ENCODE data around the gene RAB13. TPM values are rescaled to one million over a fixed set of nuclear protein-coding genes. Genes with fewer than 3 reads are reported as not detected.
"Not testable (repeated sequence)": the region's sequence is repeated elsewhere in the genome, so short reads cannot be mapped to it uniquely, and the experiment has no call there.

Gene RAB13
- total RNA-seq, 2 experiments from 2014 or later = 0.92 to 0.96 TPM

GRCh38 chr1:153991806-153992205, 5.7 kb upstream of the RAB13 start:
- ChIA-PET POLR2A (interaction anchor here (0.9 kb wide), 1 partner anchor 221 kb away, joined by 3 read pairs; no protein-coding TSS in a partner anchor), CTCF (interaction anchor here (0.6 to 1.8 kb wide), 2 partner anchors 184 to 320 kb away, joined by 3 to 4 read pairs; no protein-coding TSS in a partner anchor)
- Mint-ChIP-seq H3K36me3 (ENCODE audit: low read depth) (peaks cover 37% of the 10 kb centered on the region), H3K9me3 (no peaks in the 10 kb centered on the region), H3K4me1 (peaks cover 30% of the 10 kb centered on the region), H3K4me3 (peak overlapping the region; percentile 87), H3K27ac (peak overlapping the region; percentile 96), H3K27me3 (no peaks in the 10 kb centered on the region)
- DNase-seq = no peak

- H3K9me3 Mint-ChIP-seq = no peaks in the 10 kb centered on the region
- DNase-seq = no peak
- H3K27me3 Mint-ChIP-seq = no peaks in the 10 kb centered on the region
- H3K4me3 Mint-ChIP-seq = peak overlapping the region; percentile 87
- POLR2A ChIA-PET = interaction anchor here (0.9 to 1.4 kb wide), 2 partner anchors 14 to 222 kb away, joined by 3 to 8 read pairs; partner anchors contain the start of gene JTB
- H3K36me3 Mint-ChIP-seq (ENCODE audit: low read depth) = peaks cover 36% of the 10 kb centered on the region
- H3K4me1 Mint-ChIP-seq = peaks cover 35% of the 10 kb centered on the region
- CTCF ChIA-PET = interaction anchor here (0.6 to 2.2 kb wide), 5 partner anchors 9 to 342 kb away, joined by 3 to 6 read pairs (median 3); partner anchors contain the start of genes CREB3L4 and JTB
- peak overlapping the region; percentile 96 for H3K27ac Mint-ChIP-seq
Measured at GRCh38 chr1:153991151-153991630, 5.1 kb upstream of the RAB13 start.

GRCh38 chr1:153990468-153991150, 4.5 kb upstream of the RAB13 start, which contains the start of gene RPS27:
Gene RPS27 (plus strand): TSS chr1:153990762. CDS start chr1:153990797, 35 bp downstream.
- no peaks in the 10 kb centered on the region for H3K27me3 Mint-ChIP-seq
- peak within 1 kb of the TSS; percentile 96 for H3K27ac Mint-ChIP-seq
- H3K36me3 Mint-ChIP-seq (ENCODE audit: low read depth) = peaks cover 34% of the 10 kb centered on the region
- CTCF ChIA-PET = interaction anchor here (0.5 to 2.2 kb wide), 9 partner anchors 8 to 343 kb away, joined by 3 to 6 read pairs (median 3); partner anchors contain the start of genes CREB3L4 and JTB
- POLR2A ChIA-PET = interaction anchor here (0.5 to 1.4 kb wide), 14 partner anchors 8 to 1015 kb away, joined by 3 to 10 read pairs (median 4); partner anchors contain the start of genes CHTOP, CREB3L4, DENND4B and JTB
- no peaks in the 10 kb centered on the region for H3K9me3 Mint-ChIP-seq
- H3K4me3 Mint-ChIP-seq = peak within 1 kb of the TSS; percentile 87
- H3K4me1 Mint-ChIP-seq = peaks cover 39% of the 10 kb centered on the region
- DNase-seq = peak; percentile 94

GRCh38 chr1:153987621-153988020, 1.5 kb upstream of the RAB13 start:
- Mint-ChIP-seq H3K27me3 (no peaks in the 10 kb centered on the region), H3K27ac (peak overlapping the region; percentile 91), H3K4me3 (no peak overlapping the region), H3K4me1 (peaks cover 48% of the 10 kb centered on the region), H3K9me3 (no peaks in the 10 kb centered on the region), H3K36me3 (ENCODE audit: low read depth) (peaks cover 15% of the 10 kb centered on the region)
- DNase-seq = no peak
- CTCF ChIA-PET = interaction anchor here (0.8 to 3.5 kb wide), 16 partner anchors 11 to 313 kb away, joined by 3 to 32 read pairs (median 4); partner anchors contain the start of genes CREB3L4, DENND4B, GATAD2B and JTB
- POLR2A ChIA-PET = interaction anchor here (0.5 kb wide), 1 partner anchor 315 kb away, joined by 8 read pairs; no protein-coding TSS in a partner anchor

- DNase-seq = no peak
- Mint-ChIP-seq H3K4me3 (peak overlapping the region; percentile 6), H3K27me3 (no peaks in the 10 kb centered on the region), H3K36me3 (ENCODE audit: low read depth) (no peaks in the 10 kb centered on the region), H3K27ac (peak overlapping the region; percentile 61), H3K9me3 (no peaks in the 10 kb centered on the region), H3K4me1 (peaks cover 33% of the 10 kb centered on the region)
- POLR2A ChIA-PET = interaction anchor here (0.6 kb wide), 1 partner anchor 194 kb away, joined by 5 read pairs; no protein-coding TSS in a partner anchor
- CTCF ChIA-PET = interaction anchor here (0.7 to 3.5 kb wide), 9 partner anchors 9 to 251 kb away, joined by 3 to 32 read pairs (median 5); partner anchors contain the start of genes CREB3L4, JTB, SLC27A3 and SLC39A1
Measured at GRCh38 chr1:153985341-153985912, 712 bp downstream of the RAB13 start.

GRCh38 chr1:153984123-153984894, 1.8 kb downstream of the RAB13 start:
- Mint-ChIP-seq H3K4me1 (peaks cover 30% of the 10 kb centered on the region), H3K36me3 (ENCODE audit: low read depth) (no peaks in the 10 kb centered on the region), H3K9me3 (no peaks in the 10 kb centered on the region), H3K27me3 (no peaks in the 10 kb centered on the region), H3K27ac (no peak overlapping the region), H3K4me3 (no peak overlapping the region)
- POLR2A ChIA-PET = no interaction called here
- CTCF ChIA-PET = interaction anchor here (0.5 to 3.5 kb wide), 7 partner anchors 8 to 209 kb away, joined by 3 to 32 read pairs (median 3); partner anchors contain the start of genes CREB3L4, DENND4B, JTB and SLC27A3
- DNase-seq = no peak

GRCh38 chr1:153981735-153982134, 4.4 kb downstream of the RAB13 start:
- CTCF ChIA-PET; H3K36me3 Mint-ChIP-seq (ENCODE audit: low read depth); H3K9me3 Mint-ChIP-seq; DNase-seq; H3K4me3 Mint-ChIP-seq; H3K27me3 Mint-ChIP-seq; H3K27ac Mint-ChIP-seq: not testable (repeated sequence)
- peaks cover 34% of the 10 kb centered on the region for H3K4me1 Mint-ChIP-seq
- POLR2A ChIA-PET = interaction anchor here (0.6 kb wide), 1 partner anchor 218 kb away, joined by 3 read pairs; no protein-coding TSS in a partner anchor

GRCh38 chr1:153979091-153979490, 7.0 kb downstream of the RAB13 start:
- CTCF ChIA-PET = interaction anchor here (0.8 to 4.8 kb wide), 4 partner anchors 7 to 129 kb away, joined by 3 to 32 read pairs (median 8); partner anchors contain the start of genes CREB3L4 and RAB13

GRCh38 chr1:153978274-153978909, 7.7 kb downstream of the RAB13 start:
- H3K4me3 Mint-ChIP-seq = peak overlapping the region; percentile 97
- DNase-seq = no peak
- no peaks in the 10 kb centered on the region for H3K27me3 Mint-ChIP-seq
- H3K9me3 Mint-ChIP-seq = no peaks in the 10 kb centered on the region
- H3K27ac Mint-ChIP-seq = peak overlapping the region; percentile 92
- ChIA-PET CTCF (interaction anchor here (0.8 to 4.8 kb wide), 7 partner anchors 8 to 182 kb away, joined by 3 to 32 read pairs (median 12); partner anchors contain the start of genes CREB3L4, DENND4B, RAB13 and SLC39A1), POLR2A (interaction anchor here (1.0 to 1.8 kb wide), 4 partner anchors 11 to 56 kb away, joined by 3 to 9 read pairs (median 6); partner anchors contain the start of genes CREB3L4, CRTC2 and RPS27)
- H3K4me1 Mint-ChIP-seq = peaks cover 39% of the 10 kb centered on the region
- H3K36me3 Mint-ChIP-seq (ENCODE audit: low read depth) = peaks cover 35% of the 10 kb centered on the region

More at GRCh38 chr1:153979091-153979490, 7.0 kb downstream of the RAB13 start:
- H3K27me3 Mint-ChIP-seq, DNase-seq, POLR2A ChIA-PET, H3K27ac Mint-ChIP-seq, H3K9me3 Mint-ChIP-seq: not testable (repeated sequence)
- Mint-ChIP-seq H3K4me1 (peaks cover 35% of the 10 kb centered on the region), H3K36me3 (ENCODE audit: low read depth) (peaks cover 28% of the 10 kb centered on the region), H3K4me3 (peak overlapping the region; percentile 97)

- DNase-seq = peak; percentile 90
- H3K4me1 Mint-ChIP-seq = peaks cover 47% of the 10 kb centered on the region
- no peaks in the 10 kb centered on the region for H3K27me3 Mint-ChIP-seq
- peaks cover 38% of the 10 kb centered on the region for H3K36me3 Mint-ChIP-seq (ENCODE audit: low read depth)
- POLR2A ChIA-PET = interaction anchor here (0.6 to 1.8 kb wide), 7 partner anchors 10 to 306 kb away, joined by 3 to 9 read pairs (median 3); partner anchors contain the start of genes CREB3L4, CRTC2 and RPS27
- no peaks in the 10 kb centered on the region for H3K9me3 Mint-ChIP-seq
- H3K4me3 Mint-ChIP-seq = peak within 1 kb of the TSS; percentile 97
- CTCF ChIA-PET = interaction anchor here (0.5 to 4.8 kb wide), 11 partner anchors 8 to 181 kb away, joined by 3 to 32 read pairs (median 4); partner anchors contain the start of genes CREB3L4, DENND4B, RAB13 and RPS27
- peak within 1 kb of the TSS; percentile 92 for H3K27ac Mint-ChIP-seq
Measured at GRCh38 chr1:153977250-153978240, 8.6 kb downstream of the RAB13 start, which contains the start of gene JTB. Gene JTB (minus strand): TSS chr1:153977674. CDS start chr1:153977252, 422 bp downstream.
